Effector CD4-positive, alpha-beta T cell (primary cell): ENCODE data around the gene TOGARAM1.
A peak's percentile ranks its signal among the peaks of the same experiment; 100 is the strongest.
"Not testable (repeated sequence)": the region's sequence is repeated elsewhere in the genome, so short reads cannot be mapped to it uniquely, and the experiment has no call there.

Experiments
- DNase-seq: peaks from one replicate; pipeline ENCODE4 v3.0.0-alpha.2; 2020

TOGARAM1 gene

GRCh38 chr14:45051180-45051579 is 89.2 kb downstream of the TOGARAM1 start:
- no peak for DNase-seq

GRCh38 chr14:45051896-45052295 is 89.9 kb downstream of the TOGARAM1 start:
- no peak for DNase-seq

- DNase-seq, result no peak
These were observed 95.4 kb downstream of the TOGARAM1 start for GRCh38 chr14:45057349-45057748.

GRCh38 chr14:45057881-45058364 is 95.9 kb downstream of the TOGARAM1 start:
- DNase-seq, result no peak

- DNase-seq, result no peak
These were observed 98.6 kb downstream of the TOGARAM1 start for GRCh38 chr14:45060551-45060950.

GRCh38 chr14:45065540-45065939 is 103.5 kb downstream of the TOGARAM1 start:
- DNase-seq, result no peak

GRCh38 chr14:45065956-45066355 is 104.0 kb downstream of the TOGARAM1 start:
- DNase-seq, result no peak

GRCh38 chr14:45066667-45067066 is 104.7 kb downstream of the TOGARAM1 start:
- no peak for DNase-seq

GRCh38 chr14:45068396-45068795 is 106.4 kb downstream of the TOGARAM1 start:
- no peak for DNase-seq

- no peak for DNase-seq
These were observed 108.2 kb downstream of the TOGARAM1 start for GRCh38 chr14:45070215-45070614.

- DNase-seq, result no peak
These were observed 110.1 kb downstream of the TOGARAM1 start for GRCh38 chr14:45072126-45072525.

- no peak for DNase-seq
These were observed 111.4 kb downstream of the TOGARAM1 start for GRCh38 chr14:45073231-45073879.

- no peak for DNase-seq
These were observed 116.3 kb downstream of the TOGARAM1 start for GRCh38 chr14:45078323-45078722.

GRCh38 chr14:45080416-45080968 is 118.5 kb downstream of the TOGARAM1 start:
- not testable (repeated sequence) for DNase-seq

- DNase-seq, result not testable (repeated sequence)
These were observed 119.1 kb downstream of the TOGARAM1 start for GRCh38 chr14:45081096-45081495.

GRCh38 chr14:45082420-45082819 is 120.4 kb downstream of the TOGARAM1 start:
- no peak for DNase-seq

GRCh38 chr14:45083617-45083975 is 121.6 kb downstream of the TOGARAM1 start:
- no peak for DNase-seq

GRCh38 chr14:45083976-45084722 is 122.2 kb downstream of the TOGARAM1 start, which contains the start of gene PRPF39:
Gene PRPF39 (plus strand): TSS chr14:45084116. CDS start chr14:45095240, 11,124 bp downstream.
- DNase-seq, result peak; percentile 92

GRCh38 chr14:45084946-45085346 is 123.0 kb downstream of the TOGARAM1 start:
- DNase-seq, result no peak

GRCh38 chr14:45089813-45090212 is 127.8 kb downstream of the TOGARAM1 start:
- DNase-seq, result no peak

GRCh38 chr14:45091710-45092109 is 129.7 kb downstream of the TOGARAM1 start:
- DNase-seq, result no peak

- no peak for DNase-seq
These were observed 132.3 kb downstream of the TOGARAM1 start for GRCh38 chr14:45094275-45094674.

- no peak for DNase-seq
These were observed 133.2 kb downstream of the TOGARAM1 start for GRCh38 chr14:45095143-45095542.

GRCh38 chr14:45096218-45096617 is 134.2 kb downstream of the TOGARAM1 start:
- DNase-seq, result no peak
